Heart left ventricle (tissue), 16 donors: ENCODE data around the gene PDF. TPM values are rescaled to one million over a fixed set of nuclear protein-coding genes. Genes with fewer than 3 reads are reported as not detected.

Experiments
- ATAC-seq, 4 donors: fragments of 200-7000 bp; cut with Tn5 transposase; one replicate each; pipeline ENCODE4 v1.9.1; 2020 to 2022; ENCODE audit warnings: moderate library complexity in 4 of 4, mild to moderate bottlenecking in 3 of 4, moderate number of reproducible peaks in 1 of 4
- DNase-seq, 5 donors: peaks; one replicate each; pipeline ENCODE4 v3.0.0-alpha.2; 2020
- H3K27ac ChIP-seq, 12 donors: fragments of 200-600 bp; sonication (generic) in 4 of 12; one replicate each; pipeline versions ENCODE4 v1.5.0 to v1.8.0; 2016 to 2022; ENCODE audit warnings: mild to moderate bottlenecking in 2 of 12
- H3K27me3 ChIP-seq, 9 donors: fragments of 200-600 bp; sonication (generic) in 2 of 9; one replicate each; pipeline versions ENCODE4 v1.5.1 to v1.8.0; 2016 to 2022; ENCODE audit warnings: mild to moderate bottlenecking in 3 of 9
- H3K36me3 ChIP-seq, 9 donors: fragments of 200-600 bp; sonication (generic) in 2 of 9; one replicate each; pipeline versions ENCODE4 v1.5.0 to v1.8.0; 2018 to 2022; ENCODE audit warnings: mild to moderate bottlenecking in 2 of 9
- H3K4me1 ChIP-seq, 12 donors: fragments of 200-600 bp; sonication (generic) in 4 of 12; one replicate each; pipeline versions ENCODE4 v1.5.0 to v1.8.0; 2016 to 2022; ENCODE audit warnings: mild to moderate bottlenecking in 3 of 12
- H3K4me3 ChIP-seq, 12 donors: fragments of 200-600 bp; sonication (generic) in 4 of 12; one replicate each; pipeline versions ENCODE4 v1.5.0 to v1.8.0; 2017 to 2022; ENCODE audit warnings: mild to moderate bottlenecking in 9 of 12, moderate library complexity in 4 of 12
- H3K9me3 ChIP-seq, 12 donors: fragments of 200-600 bp; sonication (generic) in 4 of 12; one replicate each; pipeline versions ENCODE4 v1.5.0 to v1.8.0; 2016 to 2022; ENCODE audit warnings: mild to moderate bottlenecking in 1 of 12
- CTCF ChIP-seq, 12 donors: fragments of 200-600 bp; sonication (generic) in 4 of 12; IDR thresholded peaks; one replicate each; pipeline versions ENCODE4 v1.5.0 to v1.8.0; 2018 to 2022; ENCODE audit warnings: antibody characterized with exemption in 12 of 12, mild to moderate bottlenecking in 5 of 12
- POLR2A ChIP-seq, 2 donors: fragments of 450-650 bp; IDR thresholded peaks; one replicate each; pipeline ENCODE4 v1.6.1; 2017; ENCODE audit warnings: antibody characterized with exemption in 2 of 2, mild to moderate bottlenecking in 2 of 2, moderate library complexity in 2 of 2
- WGBS, 4 donors: extraction: QIAGEN DNeasy Blood & Tissue Kit in 2 of 4; methylation state at CpG; one replicate each; pipeline versions ENCODE4 v1.1.5 to v1.1.7; 2013 to 2018; 5-methylcytosine and 5-hydroxymethylcytosine counted together
- intact Hi-C, 10 donors: fragments of 100-400 bp; cut with DNase I; formaldehyde crosslinking; loops; one replicate each; pipeline versions ENCODE4 v1.11.1 to v1.14.2; 2022
- polyA plus RNA-seq, 2 donors: library from polyadenylated mRNA; stranded (reverse); fragments of 200-250 nt; gene quantifications; one replicate each; pipeline ENCODE4 v1.2.3, GENCODE V29; 2013
- total RNA-seq, 9 donors: library from RNA; depleted of rRNA in 2 of 9; stranded (reverse); fragments of >200 nt in 2 of 9; fragmentation: NEBNext Ultra II Directional in 3 of 9; extraction: Animal tissue kit (Norgen Biotek cat#: 25700) in 3 of 9; gene quantifications; one replicate each; pipeline versions ENCODE4 v1.1.0 to v1.2.4, GENCODE V29; 2016 to 2023
- donor health status: ischemic (EF 13 %, LVEDD 7.1; RV severe dilation, severe dysfunction).
- donor health status: healthy with polysubstance abuse.
- donor health status: DM: no; HTN: yes; CAD: no.
- donor health status: DM: no; HTN: no; CAD: no.
- donor health status: ischemic (EF 25% LVEDD 6.9; RV normal size, moderate dysfunction).
- donor health status: ischemic (EF 25% LVEDD 5.7; RV mildly dilated, moderate dysfunction).
- donor health status: healthy.
- donor health status: DM: yes; HTN: yes; CAD: no.
- donor health status: ischemic (EF 35%, LVEDD 5.7; RV mildly dilated, moderate dysfunction).
- donor health status: nonischemic (EF 11% LVEDD 7.7; RV severe dilation, severe dysfunction).
- donor health status: DM: yes; HTN: yes; CAD: no.
- donor health status: PGD.
- donor health status: ischemic (EF 29% LVEDD 5.4; RV normal size, mild dysfunction).
- donor health status: nonischemic (EF 23%, LVEDD 6.1; RV moderate dilation, normal function).

Gene PDF
- total and polyA plus RNA-seq, 11 donors = 1.4 to 13.8 (median 6.0) TPM

- ATAC-seq (no peak), DNase-seq (no peak)
- no peaks in the 10 kb centered on the region for H3K27me3 ChIP-seq
- peaks cover 5 to 100% (median 97%) of the 10 kb centered on the region in 9 donors for H3K36me3 ChIP-seq
- peaks cover 0 to 18% (median under 1%) of the 10 kb centered on the region in 12 donors for H3K4me1 ChIP-seq
- H3K9me3 ChIP-seq = no peaks in the 10 kb centered on the region
- no peak overlapping the region for H3K4me3 ChIP-seq
- WGBS, 4 donors = 78 to 86% (median 83%) methylated on average over 9 to 10 of the region's 10 CpGs
- no peak overlapping the region for H3K27ac ChIP-seq
- TF ChIP-seq CTCF (IDR thresholded peaks at IDR 0.05) (no peak), POLR2A (IDR thresholded peaks at IDR 0.05) (no peak)
- intact Hi-C loops = no loop called here
These were observed 11.5 kb downstream of the PDF start for GRCh38 chr16:69318911-69319289.

- intact Hi-C loops = no loop called here
- 92 to 95% (median 95%) methylated on average over 29 to 30 of the region's 30 CpGs for WGBS, 4 donors
- ATAC-seq (no peak), DNase-seq (no peak)
- H3K4me1 ChIP-seq = peaks cover 0 to 18% (median 2%) of the 10 kb centered on the region in 12 donors
- peaks cover 5 to 97% (median 92%) of the 10 kb centered on the region in 9 donors for H3K36me3 ChIP-seq
- H3K27me3 ChIP-seq = no peaks in the 10 kb centered on the region
- TF ChIP-seq CTCF (IDR thresholded peaks at IDR 0.05) (no peak), POLR2A (IDR thresholded peaks at IDR 0.05) (no peak)
- no peak overlapping the region for H3K27ac ChIP-seq
- no peaks in the 10 kb centered on the region for H3K9me3 ChIP-seq
- H3K4me3 ChIP-seq = no peak overlapping the region
These were observed 12.0 kb downstream of the PDF start for GRCh38 chr16:69318177-69318910.

GRCh38 chr16:69316595-69317034, 13.8 kb downstream of the PDF start:
- H3K4me3 ChIP-seq = no peak overlapping the region

More at GRCh38 chr16:69316595-69317034, 13.8 kb downstream of the PDF start:
- Histone ChIP-seq H3K4me1 (peaks cover 0 to 35% (median 18%) of the 10 kb centered on the region in 12 donors), H3K27ac (no peak overlapping the region), H3K36me3 (peaks cover 0 to 85% (median 76%) of the 10 kb centered on the region in 9 donors), H3K9me3 (no peaks in the 10 kb centered on the region), H3K27me3 (no peaks in the 10 kb centered on the region)
- DNase-seq = no peak
- TF ChIP-seq POLR2A (IDR thresholded peaks at IDR 0.05) (no peak), CTCF (IDR thresholded peaks at IDR 0.05) (no peak)
- intact Hi-C loops = no loop called here
- ATAC-seq = no peak
- WGBS, 4 donors = 89 to 94% (median 94%) methylated on average over 13 to 17 of the region's 17 CpGs
